ENCODE data around the gene PARP6. TPM values are rescaled to one million over a fixed set of nuclear protein-coding genes. Genes with fewer than 3 reads are reported as not detected.
A peak's percentile ranks its signal among the peaks of the same experiment; 100 is the strongest.

Gene PARP6, protein sequence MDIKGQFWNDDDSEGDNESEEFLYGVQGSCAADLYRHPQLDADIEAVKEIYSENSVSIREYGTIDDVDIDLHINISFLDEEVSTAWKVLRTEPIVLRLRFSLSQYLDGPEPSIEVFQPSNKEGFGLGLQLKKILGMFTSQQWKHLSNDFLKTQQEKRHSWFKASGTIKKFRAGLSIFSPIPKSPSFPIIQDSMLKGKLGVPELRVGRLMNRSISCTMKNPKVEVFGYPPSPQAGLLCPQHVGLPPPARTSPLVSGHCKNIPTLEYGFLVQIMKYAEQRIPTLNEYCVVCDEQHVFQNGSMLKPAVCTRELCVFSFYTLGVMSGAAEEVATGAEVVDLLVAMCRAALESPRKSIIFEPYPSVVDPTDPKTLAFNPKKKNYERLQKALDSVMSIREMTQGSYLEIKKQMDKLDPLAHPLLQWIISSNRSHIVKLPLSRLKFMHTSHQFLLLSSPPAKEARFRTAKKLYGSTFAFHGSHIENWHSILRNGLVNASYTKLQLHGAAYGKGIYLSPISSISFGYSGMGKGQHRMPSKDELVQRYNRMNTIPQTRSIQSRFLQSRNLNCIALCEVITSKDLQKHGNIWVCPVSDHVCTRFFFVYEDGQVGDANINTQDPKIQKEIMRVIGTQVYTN
- 10 to 100 TPM; 43.0 to 47.3 TPM for total RNA-seq

DNA sequence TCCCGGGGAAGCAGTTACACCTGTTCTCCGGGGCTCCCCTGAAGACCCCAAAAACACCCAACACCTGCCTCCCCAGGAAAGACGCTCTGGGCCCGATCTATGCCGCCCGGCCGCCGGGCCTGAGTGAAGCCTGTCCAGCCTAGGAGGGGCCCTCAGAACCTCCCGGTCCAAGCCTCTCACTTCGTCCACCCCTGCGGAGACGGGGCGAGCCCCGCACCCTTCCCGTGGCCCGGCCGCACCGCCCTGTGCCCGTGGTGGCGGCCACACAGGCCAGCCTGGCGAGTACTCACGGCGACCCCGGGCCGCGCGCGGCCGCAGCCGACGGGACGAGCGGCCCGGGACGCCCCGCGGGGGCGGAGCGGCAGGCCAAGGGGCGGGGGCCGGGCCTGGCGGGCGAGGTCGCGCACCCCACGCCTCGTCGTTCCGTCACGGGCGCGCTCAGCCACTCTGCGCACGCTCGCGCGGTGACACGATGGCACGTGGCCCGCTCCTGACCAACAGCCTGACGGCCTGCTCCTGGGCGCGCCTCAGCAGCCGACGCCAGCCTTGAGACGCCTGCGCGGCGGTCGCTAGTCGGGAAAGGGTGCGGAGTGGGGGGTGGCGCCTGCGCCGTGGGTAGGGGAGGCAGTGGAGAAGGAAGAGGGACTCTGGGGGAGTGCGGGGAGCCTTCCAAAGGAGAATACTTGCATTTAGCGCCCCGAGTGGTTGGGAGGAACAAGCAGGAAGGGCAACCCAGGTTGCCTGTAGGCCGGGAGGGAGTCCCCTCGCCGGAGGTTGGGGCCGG is at the start of gene PARP6:
TSS of gene PARP6 (minus strand) at position 342 of the 784 bp plus-strand sequence. CDS start 5,077 bp downstream, outside the sequence.
- peaks cover 30% of the 10 kb centered on the region for H3K4me1 Mint-ChIP-seq
- no peaks in the 10 kb centered on the region for H3K9me3 Mint-ChIP-seq
- no peaks in the 10 kb centered on the region for H3K27me3 Mint-ChIP-seq
- peak within 1 kb of the TSS; percentile 90 for H3K4me3 Mint-ChIP-seq
- DNase-seq: peak; percentile 100
- H3K27ac Mint-ChIP-seq: peak within 1 kb of the TSS; percentile 89
- H3K36me3 Mint-ChIP-seq: peaks cover 19% of the 10 kb centered on the region

DNA sequence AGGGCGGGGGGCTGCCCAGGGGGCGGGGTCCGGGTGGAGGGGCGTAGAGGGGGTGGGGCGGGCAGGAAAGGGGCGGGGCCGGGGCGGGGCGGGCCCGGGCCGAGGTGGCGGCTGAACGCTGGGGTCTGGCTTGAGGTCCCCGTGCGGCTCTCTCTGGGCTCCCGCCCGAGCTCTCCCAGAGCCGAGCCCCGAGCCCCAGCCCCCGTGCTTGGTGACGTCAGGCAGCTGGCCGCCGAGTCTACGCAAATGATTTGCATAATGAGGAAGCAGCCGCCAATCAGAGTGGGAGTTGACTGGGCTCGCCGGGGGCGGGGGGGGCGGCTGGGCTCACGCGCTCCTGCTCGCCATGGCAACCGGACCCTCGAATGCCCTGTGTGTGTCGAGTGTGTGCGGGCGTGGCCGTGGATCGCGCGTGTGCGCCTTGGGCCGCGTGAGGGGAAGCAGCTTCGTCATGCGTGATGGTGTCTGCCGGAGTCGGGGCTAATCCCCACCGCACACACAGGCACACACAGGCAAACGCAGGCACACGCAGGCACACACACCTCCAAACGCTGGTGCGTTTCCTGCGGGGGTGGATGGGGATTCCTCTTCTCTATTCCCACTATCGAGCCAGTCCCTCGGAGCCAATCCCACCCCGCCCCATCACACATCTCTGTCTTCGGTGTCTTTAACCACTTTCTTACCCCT is 47.8 kb upstream of the PARP6 start, which contains the start of gene CELF6:
TSS of gene CELF6 (minus strand) at position 173 of the 687 bp plus-strand sequence. CDS start 283 bp downstream, outside the sequence.
- peak; percentile 74 for DNase-seq
- Mint-ChIP-seq H3K4me3 (peak within 1 kb of the TSS; percentile 70), H3K4me1 (peaks cover 8% of the 10 kb centered on the region), H3K9me3 (peaks cover 10% of the 10 kb centered on the region), H3K36me3 (peaks cover 12% of the 10 kb centered on the region), H3K27ac (no peak within 1 kb of the TSS), H3K27me3 (peaks cover 10% of the 10 kb centered on the region)

DNA sequence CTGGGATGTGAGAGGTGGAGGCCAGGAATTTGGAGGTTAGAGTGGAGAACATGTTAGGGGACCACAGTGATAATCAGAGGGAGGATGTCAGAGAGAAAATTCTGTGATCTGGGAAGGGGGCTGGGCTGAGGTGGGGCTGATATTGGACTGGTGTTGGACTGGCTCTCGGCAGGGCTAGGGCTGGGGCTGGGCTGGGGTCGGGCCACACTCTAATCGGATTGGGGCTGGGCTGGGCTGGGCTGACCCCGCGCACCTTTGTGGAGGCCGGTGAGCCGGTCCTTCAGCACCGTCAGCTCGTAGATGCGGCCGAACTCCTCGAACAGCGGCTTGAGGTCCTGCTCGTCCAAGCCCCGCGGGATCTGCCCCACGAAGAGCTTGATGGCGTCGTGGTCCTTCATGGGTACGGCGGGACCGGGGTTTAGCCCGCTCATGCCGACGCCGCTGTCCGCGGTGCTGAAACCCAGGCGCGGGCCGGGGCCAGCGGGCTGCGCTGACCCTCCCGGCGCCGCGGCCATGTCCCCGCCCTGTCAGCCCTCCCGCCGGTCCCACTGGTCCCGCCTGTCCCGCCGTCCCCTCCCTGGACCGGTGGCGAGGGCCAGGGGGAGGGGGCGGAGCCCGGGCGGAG is 47.1 kb upstream of the PARP6 start:
- no peak overlapping the region for H3K27ac Mint-ChIP-seq
- peaks cover 10% of the 10 kb centered on the region for H3K36me3 Mint-ChIP-seq

DNA sequence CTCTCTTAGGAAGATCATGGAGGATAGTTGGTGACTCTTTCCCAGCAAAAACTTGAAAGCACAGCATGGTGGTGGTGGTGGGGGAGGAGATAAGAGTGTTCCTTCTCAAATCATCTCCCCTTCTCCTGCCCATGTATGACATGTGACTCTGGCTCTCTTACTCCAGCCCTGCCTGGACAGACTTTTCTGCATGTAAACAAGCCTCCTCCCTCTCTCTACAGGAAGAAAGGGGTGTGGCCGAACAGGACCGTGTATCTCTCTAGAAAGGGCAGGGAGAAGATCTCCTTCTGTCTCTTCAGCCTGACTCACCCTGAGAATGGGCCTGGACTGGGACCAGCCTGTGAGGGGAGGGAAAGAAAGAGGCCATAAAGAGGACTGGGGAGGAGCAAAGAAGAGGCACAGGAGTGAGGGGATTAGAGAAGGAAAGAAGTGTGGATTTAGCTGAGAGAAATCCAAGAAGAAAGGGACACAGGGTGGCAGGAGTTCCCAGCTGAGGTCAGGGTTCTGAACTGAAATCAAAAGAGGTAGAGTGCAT is 46.1 kb upstream of the PARP6 start:
- peaks cover 2% of the 10 kb centered on the region for H3K9me3 Mint-ChIP-seq
- peaks cover 10% of the 10 kb centered on the region for H3K27me3 Mint-ChIP-seq
- DNase-seq: no peak
- peak overlapping the region; percentile 46 for H3K4me3 Mint-ChIP-seq
- H3K4me1 Mint-ChIP-seq: peaks cover 8% of the 10 kb centered on the region
- no peak overlapping the region for H3K27ac Mint-ChIP-seq
- peaks cover 3% of the 10 kb centered on the region for H3K36me3 Mint-ChIP-seq

More for the DNA sequence above, 47.1 kb upstream of the PARP6 start:
- DNase-seq: peak; percentile 64
- H3K4me1 Mint-ChIP-seq: peaks cover 8% of the 10 kb centered on the region
- peaks cover 8% of the 10 kb centered on the region for H3K9me3 Mint-ChIP-seq
- peaks cover 10% of the 10 kb centered on the region for H3K27me3 Mint-ChIP-seq
- H3K4me3 Mint-ChIP-seq: peak overlapping the region; percentile 54

DNA sequence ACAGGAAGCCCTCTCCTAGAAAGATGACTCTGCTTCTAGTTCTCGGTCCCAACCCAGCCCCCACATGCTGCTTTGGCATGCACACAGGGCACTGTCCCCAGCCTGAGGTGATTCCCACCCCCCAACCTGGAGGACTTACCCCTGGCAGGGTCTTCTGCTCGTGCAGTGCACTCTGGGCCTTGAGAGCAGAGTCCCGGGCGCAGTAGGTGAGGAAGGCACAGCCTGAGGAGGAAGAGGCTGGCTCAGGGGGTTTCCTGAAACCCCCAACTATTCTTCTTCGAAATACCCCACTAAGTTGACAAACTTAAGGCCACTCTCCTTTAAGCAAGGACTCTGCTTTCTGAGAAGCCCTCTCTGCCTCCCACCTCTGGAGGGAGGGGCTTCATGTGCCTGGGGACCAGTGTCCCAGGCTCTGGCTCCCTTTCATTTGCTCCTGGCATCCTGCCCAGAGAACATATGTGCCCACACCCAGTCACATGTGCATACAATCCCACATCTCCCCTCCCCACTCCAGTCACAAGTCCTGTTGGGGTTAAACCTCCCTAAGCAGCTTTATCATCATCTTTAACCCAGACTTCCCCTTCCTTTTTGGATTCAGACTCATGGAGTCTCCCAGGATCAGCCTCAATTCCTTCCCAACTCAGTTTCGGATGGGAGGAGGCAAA is 43.5 kb upstream of the PARP6 start:
- H3K36me3 Mint-ChIP-seq: no peaks in the 10 kb centered on the region
- peaks cover 10% of the 10 kb centered on the region for H3K27me3 Mint-ChIP-seq
- H3K4me3 Mint-ChIP-seq: no peak overlapping the region
- no peak for DNase-seq
- no peaks in the 10 kb centered on the region for H3K9me3 Mint-ChIP-seq
- H3K27ac Mint-ChIP-seq: no peak overlapping the region
- H3K4me1 Mint-ChIP-seq: peaks cover 6% of the 10 kb centered on the region

DNA sequence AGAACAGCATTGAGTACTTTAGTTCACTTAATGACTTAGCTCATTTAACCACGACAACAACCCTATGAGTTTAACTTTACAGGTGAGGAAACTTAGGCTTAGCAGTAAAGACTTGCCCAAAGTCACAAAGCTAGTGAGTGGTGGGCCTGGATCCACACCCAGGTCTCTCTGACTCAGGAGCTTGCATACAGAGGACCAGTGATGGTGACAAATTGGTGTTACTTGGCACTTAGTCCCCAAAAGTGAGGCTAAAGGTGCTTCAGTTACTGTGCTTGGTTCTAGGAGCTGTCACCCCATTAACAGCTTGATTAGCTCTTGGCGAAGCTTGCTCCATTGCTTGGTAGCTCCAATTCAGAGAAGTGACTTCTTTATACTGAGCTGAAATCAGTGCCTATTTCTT is 41.5 kb upstream of the PARP6 start:
- Mint-ChIP-seq H3K4me1 (no peaks in the 10 kb centered on the region), H3K4me3 (no peak overlapping the region), H3K36me3 (no peaks in the 10 kb centered on the region), H3K27ac (no peak overlapping the region), H3K27me3 (peaks cover 5% of the 10 kb centered on the region), H3K9me3 (no peaks in the 10 kb centered on the region)
- DNase-seq: no peak

DNA sequence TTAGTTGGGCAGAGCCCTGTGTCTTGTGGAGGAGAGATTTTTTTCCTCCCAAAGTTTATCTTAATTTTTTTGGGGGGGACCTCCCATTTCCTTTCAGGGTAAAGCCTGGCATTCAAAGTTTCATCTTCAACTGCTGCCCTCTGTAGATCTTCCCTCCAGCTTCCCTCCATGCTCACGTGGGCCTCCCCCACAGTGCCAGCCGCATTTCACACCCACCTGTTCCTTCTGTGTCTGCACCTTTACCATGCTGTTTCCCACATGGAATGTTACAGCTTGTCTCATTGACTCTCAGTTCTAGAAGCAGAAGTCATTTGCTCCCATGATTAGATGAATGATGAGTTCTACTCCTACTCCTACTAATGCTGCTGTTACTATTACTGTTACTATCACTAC is 41.1 kb upstream of the PARP6 start:
- Mint-ChIP-seq H3K36me3 (no peaks in the 10 kb centered on the region), H3K4me3 (no peak overlapping the region), H3K4me1 (no peaks in the 10 kb centered on the region), H3K27ac (no peak overlapping the region), H3K9me3 (no peaks in the 10 kb centered on the region), H3K27me3 (peaks cover under 1% of the 10 kb centered on the region)
- no peak for DNase-seq

DNA sequence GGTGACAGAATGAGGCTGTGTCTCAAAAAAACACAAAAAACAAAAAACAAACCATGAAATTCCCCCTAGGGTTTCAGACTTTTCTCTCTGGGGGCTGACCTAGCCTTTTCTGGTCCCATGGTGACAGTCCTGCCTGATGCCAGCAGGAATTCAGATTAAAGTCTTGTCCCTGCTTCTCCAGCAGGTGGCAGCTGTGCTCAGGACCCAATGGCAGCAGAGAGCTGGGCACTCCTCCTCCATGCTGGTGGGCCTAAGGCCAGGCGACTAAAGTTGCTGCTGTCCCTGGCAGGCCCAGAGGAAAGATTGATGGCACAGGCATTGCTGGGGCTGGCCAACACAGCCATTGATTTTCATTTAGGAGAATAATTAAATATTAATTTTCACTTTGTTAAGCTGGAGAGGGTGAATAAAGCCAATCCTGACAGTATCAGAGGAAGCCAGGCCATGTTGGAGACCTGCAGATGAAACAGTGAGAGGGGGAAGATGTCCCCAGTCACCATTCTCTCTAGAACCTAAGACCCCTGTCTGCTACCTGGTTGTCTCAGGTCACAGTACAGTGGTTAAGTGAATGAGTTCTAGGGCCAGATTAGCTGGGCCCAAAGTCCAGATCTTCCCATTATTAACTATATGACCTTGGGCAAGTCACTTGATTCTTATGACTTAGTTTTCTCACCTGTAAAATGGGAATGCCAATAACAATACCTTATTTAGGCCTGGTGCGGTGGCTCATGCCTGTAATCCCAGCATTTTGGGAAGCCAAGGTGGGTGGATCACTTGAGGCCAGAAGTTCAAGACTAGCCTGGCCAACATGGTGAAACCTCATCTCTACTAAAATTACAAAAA is 40.5 kb upstream of the PARP6 start:
- no peak overlapping the region for H3K27ac Mint-ChIP-seq

DNA sequence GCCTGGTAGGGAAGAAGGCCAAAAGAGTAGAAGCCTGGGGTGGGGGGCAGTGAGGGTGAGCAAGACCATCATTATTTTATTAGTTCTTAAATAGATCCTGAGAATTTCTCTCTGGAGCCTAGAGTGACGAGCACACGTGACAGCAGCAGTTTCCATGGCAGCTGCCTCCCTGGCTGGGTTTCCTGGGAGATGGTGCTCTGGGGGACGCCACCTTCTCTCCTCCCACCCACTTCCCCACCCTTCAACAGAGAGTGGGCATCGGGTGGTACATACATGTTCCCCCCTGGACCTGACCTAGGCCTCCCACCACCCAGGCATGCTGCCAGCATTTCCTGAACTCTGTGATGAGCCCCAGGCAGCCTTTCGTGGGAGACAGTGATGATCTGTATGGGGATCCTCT is 34.7 kb upstream of the PARP6 start:
- DNase-seq: no peak
- peaks cover 3% of the 10 kb centered on the region for H3K4me1 Mint-ChIP-seq
- H3K27me3 Mint-ChIP-seq: no peaks in the 10 kb centered on the region
- no peaks in the 10 kb centered on the region for H3K9me3 Mint-ChIP-seq
- H3K27ac Mint-ChIP-seq: no peak overlapping the region
- no peak overlapping the region for H3K4me3 Mint-ChIP-seq
- peaks cover 2% of the 10 kb centered on the region for H3K36me3 Mint-ChIP-seq

More for the DNA sequence above, 40.5 kb upstream of the PARP6 start:
- Mint-ChIP-seq H3K4me3 (no peak overlapping the region), H3K4me1 (no peaks in the 10 kb centered on the region), H3K36me3 (no peaks in the 10 kb centered on the region), H3K27me3 (no peaks in the 10 kb centered on the region), H3K9me3 (no peaks in the 10 kb centered on the region)
- peak; percentile 61 for DNase-seq

DNA sequence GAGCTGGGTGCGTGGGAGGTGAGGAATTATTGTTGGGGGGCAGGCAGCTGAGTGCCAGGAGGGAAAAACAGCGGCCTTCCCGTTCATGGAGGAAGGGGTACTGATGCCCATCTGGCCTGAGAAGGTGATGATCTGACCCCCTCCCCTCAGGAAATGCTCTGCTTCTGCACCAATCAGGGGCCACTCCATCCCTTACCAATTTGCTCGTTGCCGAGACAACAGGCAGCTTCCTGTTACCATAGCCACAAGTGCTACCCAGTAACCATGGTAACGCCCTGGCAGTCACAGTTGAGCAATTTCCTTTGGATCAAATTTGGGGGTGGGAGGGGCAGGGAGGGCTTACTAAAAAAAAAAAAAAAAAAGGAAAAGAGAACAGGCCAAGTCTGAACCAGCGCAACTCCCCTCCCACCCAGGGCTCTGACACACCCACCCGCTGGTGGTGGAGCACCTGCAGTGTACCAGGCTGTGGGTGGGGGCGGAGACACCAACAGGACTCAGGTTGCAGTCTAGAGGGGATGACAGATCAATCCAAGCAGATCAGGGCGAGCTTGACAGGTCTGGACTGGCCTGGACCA is 33.9 kb upstream of the PARP6 start:
- Mint-ChIP-seq H3K27ac (peak overlapping the region; percentile 0), H3K9me3 (no peaks in the 10 kb centered on the region), H3K4me3 (no peak overlapping the region), H3K27me3 (no peaks in the 10 kb centered on the region), H3K4me1 (peaks cover 3% of the 10 kb centered on the region), H3K36me3 (peaks cover 2% of the 10 kb centered on the region)
- peak; percentile 36 for DNase-seq

DNA sequence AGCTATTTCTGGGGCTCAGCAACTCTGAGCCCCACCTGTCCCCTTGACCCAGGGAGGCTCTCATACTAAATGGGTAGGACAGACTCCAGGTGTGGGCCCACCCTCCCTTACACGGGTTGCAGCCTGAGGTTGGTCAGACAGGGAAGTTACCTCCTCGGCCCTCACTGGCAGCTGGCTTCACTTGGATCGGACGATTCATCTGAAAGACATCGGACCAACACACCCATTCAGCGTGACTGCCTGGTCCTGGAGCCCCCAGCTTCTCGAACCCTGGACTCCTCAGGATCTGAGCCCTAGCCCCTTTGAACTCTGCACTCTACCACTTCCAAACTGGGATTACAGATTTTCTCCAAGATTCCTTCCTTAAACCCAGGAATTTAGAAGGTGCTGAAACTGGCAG is 32.2 kb upstream of the PARP6 start:
- Mint-ChIP-seq H3K27me3 (no peaks in the 10 kb centered on the region), H3K36me3 (peaks cover 2% of the 10 kb centered on the region), H3K4me3 (no peak overlapping the region), H3K9me3 (no peaks in the 10 kb centered on the region), H3K27ac (no peak overlapping the region), H3K4me1 (peaks cover 3% of the 10 kb centered on the region)
- DNase-seq: no peak

DNA sequence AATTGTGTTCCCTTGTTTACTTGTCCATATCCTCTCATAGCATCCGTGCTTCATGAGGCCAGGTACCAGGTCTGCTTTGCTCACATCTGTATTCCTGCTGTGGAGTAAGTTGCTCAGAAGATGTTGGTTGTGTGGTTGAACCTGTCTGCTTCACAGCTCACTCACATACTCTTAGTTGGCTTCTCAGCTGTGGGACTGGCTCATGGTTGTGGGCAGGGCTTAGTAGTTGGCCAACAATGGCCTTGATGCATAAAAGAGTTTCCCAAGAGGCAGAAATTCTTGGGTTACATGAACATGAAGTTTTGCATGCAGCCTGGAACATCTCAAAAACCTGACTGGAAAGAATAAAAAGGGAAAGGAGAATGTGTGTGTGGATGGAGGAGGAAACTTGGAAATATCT is 30.6 kb upstream of the PARP6 start:
- DNase-seq: no peak
- peaks cover 3% of the 10 kb centered on the region for H3K4me1 Mint-ChIP-seq
- H3K27me3 Mint-ChIP-seq: no peaks in the 10 kb centered on the region
- H3K9me3 Mint-ChIP-seq: no peaks in the 10 kb centered on the region
- H3K27ac Mint-ChIP-seq: no peak overlapping the region
- no peak overlapping the region for H3K4me3 Mint-ChIP-seq
- H3K36me3 Mint-ChIP-seq: peaks cover 2% of the 10 kb centered on the region
